SK-N-SH treated with all-trans-retinoic acid at 6 μM for 48 hours (cell line): ENCODE measurements around the gene LRRFIP1.

Experiments
- ATAC-seq: fragments of 200-7000 bp; cut with Tn5 transposase; 3 replicates; pipeline ENCODE4 v1.9.1; 2020; ENCODE audit warnings: mild to moderate bottlenecking, moderate library complexity
- ARNTL ChIP-seq: fragments of 450-650 bp; formaldehyde crosslinking; IDR thresholded peaks from 2 replicates; pipeline ENCODE4 v1.5.0; 2020; ENCODE audit warnings: low read depth, mild to moderate bottlenecking, moderate library complexity, borderline replicate concordance
- BACH2 ChIP-seq: fragments of 250-450 bp; sonication (Bioruptor Pico); IDR thresholded peaks from 2 replicates; pipeline ENCODE4 v1.9.0; 2021; ENCODE audit warnings: mild to moderate bottlenecking, borderline replicate concordance
- CREB5 ChIP-seq: fragments of 250-450 bp; sonication (Bioruptor Pico); IDR thresholded peaks from 2 replicates; pipeline ENCODE4 v1.5.1; 2020; ENCODE audit warnings: low read depth, mild to moderate bottlenecking, moderate library complexity
- CSDC2 ChIP-seq: fragments of 250-450 bp; sonication (Bioruptor Pico); IDR thresholded peaks from 2 replicates; pipeline ENCODE4 v1.5.0; 2020; ENCODE audit warnings: mild to moderate bottlenecking, moderate library complexity
- CSRNP3 ChIP-seq: fragments of 250-450 bp; sonication (Bioruptor Pico); IDR thresholded peaks from 2 replicates; pipeline ENCODE4 v1.5.1; 2021; ENCODE audit warnings: mild to moderate bottlenecking, moderate library complexity
- ESRRG ChIP-seq: fragments of 250-450 bp; sonication (Bioruptor Pico); IDR thresholded peaks from 2 replicates; pipeline ENCODE4 v1.6.1; 2021; ENCODE audit warnings: mild to moderate bottlenecking
- GLIS3 ChIP-seq: fragments of 250-450 bp; sonication (Bioruptor Pico); IDR thresholded peaks from 2 replicates; pipeline ENCODE4 v1.5.0; 2020; ENCODE audit warnings: mild to moderate bottlenecking, moderate library complexity
- ISL1 ChIP-seq: fragments of 250-450 bp; sonication (Bioruptor Pico); IDR thresholded peaks from 2 replicates; pipeline ENCODE4 v2.1.2; 2022; ENCODE audit warnings: mild to moderate bottlenecking, moderate library complexity
- OSR1 ChIP-seq: fragments of 250-450 bp; sonication (Bioruptor Pico); IDR thresholded peaks from 2 replicates; pipeline ENCODE4 v1.8.0; 2022; ENCODE audit warnings: moderate library complexity, mild to moderate bottlenecking, inconsistent platforms
- PATZ1 ChIP-seq: fragments of 250-450 bp; sonication (Bioruptor Pico); IDR thresholded peaks from 2 replicates; pipeline ENCODE4 v1.8.0; 2020; ENCODE audit warnings: mild to moderate bottlenecking, moderate library complexity, borderline replicate concordance
- POU6F1 ChIP-seq: fragments of 250-450 bp; sonication (Bioruptor Pico); IDR thresholded peaks from 2 replicates; pipeline ENCODE4 v1.8.0; 2021; ENCODE audit warnings: low read depth, mild to moderate bottlenecking, moderate library complexity, borderline replicate concordance
- PPARA ChIP-seq: fragments of 250-450 bp; sonication (Bioruptor Pico); IDR thresholded peaks from 2 replicates; pipeline ENCODE4 v1.5.0; 2020; ENCODE audit warnings: mild to moderate bottlenecking, borderline replicate concordance
- RARB ChIP-seq: fragments of 250-450 bp; sonication (Bioruptor Pico); IDR thresholded peaks from 2 replicates; pipeline ENCODE4 v1.8.0; 2021; ENCODE audit warnings: mild to moderate bottlenecking, moderate library complexity
- SNAI2 ChIP-seq: fragments of 250-450 bp; sonication (Bioruptor Pico); IDR thresholded peaks from 2 replicates; pipeline ENCODE4 v1.5.0; 2020; ENCODE audit warnings: mild to moderate bottlenecking, moderate library complexity
- TCF4 ChIP-seq: fragments of 250-450 bp; sonication (Bioruptor Pico); IDR thresholded peaks from 2 replicates; pipeline ENCODE4 v1.8.0; 2021; ENCODE audit warnings: mild to moderate bottlenecking, moderate library complexity, borderline replicate concordance
- TOX ChIP-seq: fragments of 250-450 bp; sonication (Bioruptor Pico); IDR thresholded peaks from 2 replicates; pipeline ENCODE4 v1.8.0; 2021; ENCODE audit warnings: mild to moderate bottlenecking, moderate library complexity, borderline replicate concordance
- ZC3H10 ChIP-seq: fragments of 250-450 bp; sonication (Bioruptor Pico); IDR thresholded peaks from 2 replicates; pipeline ENCODE4 v1.5.1; 2021; ENCODE audit warnings: mild to moderate bottlenecking, moderate library complexity
- ZFP3 ChIP-seq: fragments of 250-450 bp; sonication (Bioruptor Pico); IDR thresholded peaks from 2 replicates; pipeline ENCODE4 v1.5.0; 2020; ENCODE audit warnings: mild to moderate bottlenecking, moderate library complexity
- ZNF565 ChIP-seq: fragments of 450-650 bp; formaldehyde crosslinking; conservative IDR thresholded peaks from 2 replicates; pipeline ENCODE4 v1.5.0; 2020; ENCODE audit warnings: low read depth, mild to moderate bottlenecking, moderate library complexity
- ZNF70 ChIP-seq: fragments of 450-650 bp; formaldehyde crosslinking; IDR thresholded peaks from 2 replicates; pipeline ENCODE4 v1.5.0; 2020; ENCODE audit warnings: mild to moderate bottlenecking, moderate library complexity
- ZNF8 ChIP-seq: fragments of 450-650 bp; formaldehyde crosslinking; IDR thresholded peaks from 2 replicates; pipeline ENCODE4 v1.5.0; 2020; ENCODE audit warnings: mild to moderate bottlenecking, moderate library complexity

Gene LRRFIP1

GRCh38 chr2:237791977-237792727 lies 164.8 kb downstream of the LRRFIP1 start:
- no peak for TF ChIP-seq ZNF70 (CRISPR knock-in tag)
- no peak for TF ChIP-seq PPARA (CRISPR knock-in tag)
- no peak for TF ChIP-seq RARB (CRISPR knock-in tag)
- TF ChIP-seq PATZ1 (CRISPR knock-in tag) = no peak
- no peak for TF ChIP-seq POU6F1 (CRISPR knock-in tag)
- no peak for TF ChIP-seq GLIS3 (CRISPR knock-in tag)
- TF ChIP-seq OSR1 (CRISPR knock-in tag) = no peak
- no peak for TF ChIP-seq CREB5 (CRISPR knock-in tag)
- no peak for TF ChIP-seq ZNF565 (CRISPR knock-in tag)
- TF ChIP-seq TCF4 (CRISPR knock-in tag) = no peak
- no peak for TF ChIP-seq ESRRG (CRISPR knock-in tag)
- no peak for TF ChIP-seq ZFP3 (CRISPR knock-in tag)
- TF ChIP-seq ISL1 = no peak
- no peak for TF ChIP-seq CSRNP3 (CRISPR knock-in tag)
- TF ChIP-seq ARNTL (CRISPR knock-in tag) = no peak
- TF ChIP-seq SNAI2 = no peak
- ATAC-seq = peak; percentile 62

GRCh38 chr2:237797253-237797652 lies 169.9 kb downstream of the LRRFIP1 start:
- no peak for ATAC-seq
- TF ChIP-seq SNAI2 (no peak), CSRNP3 (CRISPR knock-in tag) (no peak), ESRRG (CRISPR knock-in tag) (no peak), PATZ1 (CRISPR knock-in tag) (no peak), BACH2 (CRISPR knock-in tag) (no peak)

GRCh38 chr2:237798236-237799059 lies 171.1 kb downstream of the LRRFIP1 start, which contains the start of gene RBM44:
Gene RBM44, plus strand, starts transcription at chr2:237798779. Its CDS starts 14,831 bp downstream, at chr2:237813610.
- no peak for ATAC-seq
- no peak for TF ChIP-seq CSDC2 (CRISPR knock-in tag)
- TF ChIP-seq ISL1 = no peak
- TF ChIP-seq TOX (CRISPR knock-in tag) = no peak
- TF ChIP-seq ZNF8 (CRISPR knock-in tag) = no peak
- TF ChIP-seq ZC3H10 (CRISPR knock-in tag) = no peak
- TF ChIP-seq POU6F1 (CRISPR knock-in tag) = no peak
- TF ChIP-seq SNAI2 = no peak
- TF ChIP-seq, all 23 proteins: peak for 0
